Measurements from ENCODE around the gene TMEM97. TPM values are rescaled to one million over a fixed set of nuclear protein-coding genes. Genes with fewer than 3 reads are reported as not detected.
A peak's percentile ranks its signal among the peaks of the same experiment; 100 is the strongest.
"Not testable (repeated sequence)": the region's sequence is repeated elsewhere in the genome, so short reads cannot be mapped to it uniquely, and the experiment has no call there.

The TMEM97 gene
- total and polyA plus RNA-seq, 2 donors, result 3.3 to 17.2 TPM

DNA sequence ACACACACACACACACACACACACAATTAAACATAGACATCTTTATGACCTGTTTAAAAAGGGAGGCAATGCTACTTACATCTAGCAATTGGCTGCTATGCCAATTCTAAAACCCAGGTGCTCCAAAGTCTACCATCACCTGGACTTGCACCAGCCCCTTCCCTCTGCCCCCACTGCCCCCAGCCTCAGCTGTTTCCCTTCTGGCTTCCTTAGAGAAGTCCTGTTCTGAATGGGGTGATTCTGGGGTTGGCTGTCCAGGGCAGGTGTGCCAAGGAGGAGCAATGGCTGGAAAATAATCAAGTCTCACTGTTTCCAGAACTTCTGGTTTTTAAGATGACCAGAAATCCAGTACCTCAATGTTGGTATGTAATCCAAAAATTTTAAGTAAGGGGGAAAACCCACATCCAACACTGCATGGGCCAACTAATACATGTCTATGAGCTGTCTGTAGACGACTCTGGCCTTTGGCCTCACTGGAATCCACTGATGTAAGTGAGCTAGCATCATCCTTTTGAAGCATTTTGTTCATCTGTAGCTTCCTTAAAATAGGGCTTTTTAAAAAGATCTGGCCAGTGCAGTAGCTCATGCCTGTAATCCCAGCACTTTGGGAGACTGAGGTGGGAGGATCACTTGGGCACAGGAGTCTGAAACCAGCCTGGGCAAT lies 14.2 kb downstream of the TMEM97 start:
- H3K36me3 ChIP-seq (ENCODE audit: control insufficient read depth in 2 of 2, insufficient read depth in 2 of 2, low read length in 1 of 2), result peaks cover 24 to 31% of the 10 kb centered on the region in 2 donors
- WGBS, result 92% methylated on average over 1 of the region's 1 CpG
- no peak overlapping the region for H3K4me3 ChIP-seq (ENCODE audit: low read length in 2 of 2)
- no peaks in the 10 kb centered on the region for H3K27me3 ChIP-seq (ENCODE audit: control insufficient read depth in 2 of 2, insufficient read depth in 1 of 2, low read length in 1 of 2)
- peaks cover 19 to 21% of the 10 kb centered on the region in 2 donors for H3K4me1 ChIP-seq (ENCODE audit: control insufficient read depth in 2 of 2, insufficient read depth in 2 of 2, low read length in 2 of 2)
- no peak overlapping the region for H3K27ac ChIP-seq (ENCODE audit: low read depth in 1 of 2, low read length in 1 of 2)
- no peaks in the 10 kb centered on the region for H3K9me3 ChIP-seq (ENCODE audit: control insufficient read depth in 2 of 2, insufficient read depth in 1 of 2, low read length in 1 of 2)
- DNase-seq (ENCODE audit: low read depth in 6 of 9, low spot score in 9 of 9), result no peak

DNA sequence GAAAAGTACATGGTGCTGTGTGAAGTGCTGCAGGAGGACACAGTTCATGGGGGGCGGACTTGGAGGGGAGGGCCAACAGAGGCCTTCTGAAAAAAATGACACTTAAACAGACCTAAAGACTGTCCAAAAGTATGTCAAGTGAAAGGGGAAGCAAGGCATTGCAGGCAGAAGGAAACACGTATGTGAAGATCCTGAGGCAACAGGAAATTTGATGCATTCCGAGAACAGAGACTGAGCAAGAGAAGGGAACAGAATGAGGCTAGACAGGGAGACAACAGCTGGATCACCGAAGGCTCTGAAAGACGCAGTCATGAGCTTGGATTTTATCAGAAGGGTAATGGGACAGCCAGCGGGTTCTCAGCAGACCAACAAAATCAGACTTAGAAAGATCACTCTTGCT lies 15.2 kb downstream of the TMEM97 start:
- H3K27me3 ChIP-seq (ENCODE audit: control insufficient read depth in 2 of 2, insufficient read depth in 1 of 2, low read length in 1 of 2), result no peaks in the 10 kb centered on the region
- H3K9me3 ChIP-seq (ENCODE audit: control insufficient read depth in 2 of 2, insufficient read depth in 1 of 2, low read length in 1 of 2), result no peaks in the 10 kb centered on the region
- H3K27ac ChIP-seq (ENCODE audit: low read depth in 1 of 2, low read length in 1 of 2), result peak overlapping the region in 1 of 2 donors; percentile 25
- peaks cover 17 to 23% of the 10 kb centered on the region in 2 donors for H3K36me3 ChIP-seq (ENCODE audit: control insufficient read depth in 2 of 2, insufficient read depth in 2 of 2, low read length in 1 of 2)
- DNase-seq (ENCODE audit: low read depth in 6 of 9, low spot score in 9 of 9), result peak in 1 of 9 donors; percentile 19
- 78% methylated on average over 6 of the region's 6 CpGs for WGBS
- H3K4me3 ChIP-seq (ENCODE audit: low read length in 2 of 2), result peak overlapping the region in 1 of 2 donors; percentile 84
- peaks cover 19 to 21% of the 10 kb centered on the region in 2 donors for H3K4me1 ChIP-seq (ENCODE audit: control insufficient read depth in 2 of 2, insufficient read depth in 2 of 2, low read length in 2 of 2)

DNA sequence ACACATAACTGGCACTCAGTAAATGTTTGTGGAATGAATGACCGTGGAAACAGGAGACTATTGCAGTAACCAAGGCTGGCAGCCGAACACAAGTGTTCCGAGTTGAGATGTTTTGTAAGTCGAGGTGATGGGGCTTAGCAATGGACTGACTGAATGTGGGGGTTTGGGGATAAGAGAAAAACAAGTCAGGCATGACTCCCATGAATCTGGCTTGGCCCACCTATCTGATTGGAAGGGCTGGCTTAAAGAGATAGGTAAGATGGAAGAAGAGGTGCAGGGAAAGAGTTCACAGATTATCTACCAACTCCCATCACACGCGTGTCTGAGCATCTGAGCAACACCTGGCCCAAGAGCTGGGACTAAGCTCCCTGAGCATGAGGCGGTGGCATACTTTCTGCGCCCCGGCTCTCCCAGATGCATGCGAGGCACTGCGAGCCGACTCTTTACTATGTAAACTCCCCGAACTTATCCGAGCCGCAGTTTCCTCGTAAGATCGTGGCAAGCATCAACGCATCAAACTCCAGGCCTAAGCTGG lies 15.7 kb downstream of the TMEM97 start:
- peaks cover 19 to 21% of the 10 kb centered on the region in 2 donors for H3K4me1 ChIP-seq (ENCODE audit: control insufficient read depth in 2 of 2, insufficient read depth in 2 of 2, low read length in 2 of 2)
- H3K27ac ChIP-seq (ENCODE audit: low read depth in 1 of 2, low read length in 1 of 2), result peak overlapping the region; percentile 76 to 80
- DNase-seq (ENCODE audit: low read depth in 6 of 9, low spot score in 9 of 9), result peak in 1 of 9 donors; percentile 23
- no peaks in the 10 kb centered on the region for H3K9me3 ChIP-seq (ENCODE audit: control insufficient read depth in 2 of 2, insufficient read depth in 1 of 2, low read length in 1 of 2)
- no peaks in the 10 kb centered on the region for H3K27me3 ChIP-seq (ENCODE audit: control insufficient read depth in 2 of 2, insufficient read depth in 1 of 2, low read length in 1 of 2)
- peaks cover 13 to 22% of the 10 kb centered on the region in 2 donors for H3K36me3 ChIP-seq (ENCODE audit: control insufficient read depth in 2 of 2, insufficient read depth in 2 of 2, low read length in 1 of 2)
- WGBS, result 16% methylated on average over 18 of the region's 18 CpGs
- peak overlapping the region; percentile 76 to 84 for H3K4me3 ChIP-seq (ENCODE audit: low read length in 2 of 2)

DNA sequence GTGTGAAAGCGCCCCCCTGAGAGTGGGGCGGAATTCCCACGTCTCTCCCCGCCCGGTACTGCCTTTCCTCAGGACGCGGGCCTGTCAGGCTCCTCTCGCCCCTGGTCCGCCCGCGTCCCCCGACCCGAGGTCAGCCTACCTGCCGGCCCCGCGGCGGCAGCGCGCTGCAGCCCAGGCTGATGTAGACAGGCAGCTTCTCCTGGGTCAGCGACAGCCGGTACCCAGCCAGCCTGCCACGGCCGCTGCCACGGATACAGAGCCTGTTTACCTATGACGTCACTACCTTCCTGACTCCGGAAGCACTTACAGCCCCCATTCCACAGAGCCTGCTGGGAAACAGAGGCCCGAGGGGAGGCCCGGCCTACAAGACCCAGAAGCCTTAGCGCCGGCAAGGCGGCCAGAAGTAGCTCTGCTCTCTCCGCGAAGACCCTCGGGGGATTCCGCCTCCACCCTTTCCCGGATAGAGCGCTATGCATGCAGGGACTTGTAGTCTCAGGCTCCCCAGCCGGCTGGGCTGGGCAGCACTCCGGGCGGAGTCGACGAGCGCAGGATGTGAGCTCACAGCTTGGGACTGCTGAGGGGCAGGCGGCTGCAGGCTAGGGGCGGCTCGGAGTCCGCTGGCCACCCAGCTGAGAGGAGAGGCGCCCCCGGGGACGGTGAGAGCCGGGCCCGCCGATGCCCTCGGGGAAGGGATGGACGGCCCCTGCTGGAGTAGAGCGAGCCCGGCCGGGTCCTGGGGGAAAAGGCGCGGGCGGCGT lies 16.4 kb downstream of the TMEM97 start, which contains the start of the genes IFT20 and TNFAIP1:
Gene IFT20 (minus strand): TSS at position 272 of the 758 bp plus-strand sequence. CDS start 3,487 bp downstream, outside the sequence.
Gene TNFAIP1 (plus strand): TSS at position 561 of the 758 bp plus-strand sequence. CDS start 3,761 bp downstream, outside the sequence.
- peak within 1 kb of the TSS; percentile 80 to 92 for H3K27ac ChIP-seq (ENCODE audit: low read depth in 1 of 2, low read length in 1 of 2)
- H3K9me3 ChIP-seq (ENCODE audit: control insufficient read depth in 2 of 2, insufficient read depth in 1 of 2, low read length in 1 of 2), result no peaks in the 10 kb centered on the region
- H3K4me3 ChIP-seq (ENCODE audit: low read length in 2 of 2), result peak within 1 kb of the TSS; percentile 76 to 84
- peak; percentile 92 to 99 (median 98) for DNase-seq (ENCODE audit: low read depth in 6 of 9, low spot score in 9 of 9)
- peaks cover 18 to 25% of the 10 kb centered on the region in 2 donors for H3K36me3 ChIP-seq (ENCODE audit: control insufficient read depth in 2 of 2, insufficient read depth in 2 of 2, low read length in 1 of 2)
- H3K27me3 ChIP-seq (ENCODE audit: control insufficient read depth in 2 of 2, insufficient read depth in 1 of 2, low read length in 1 of 2), result no peaks in the 10 kb centered on the region
- peaks cover 19 to 21% of the 10 kb centered on the region in 2 donors for H3K4me1 ChIP-seq (ENCODE audit: control insufficient read depth in 2 of 2, insufficient read depth in 2 of 2, low read length in 2 of 2)
- WGBS, result under 1% methylated on average over 62 of the region's 62 CpGs

DNA sequence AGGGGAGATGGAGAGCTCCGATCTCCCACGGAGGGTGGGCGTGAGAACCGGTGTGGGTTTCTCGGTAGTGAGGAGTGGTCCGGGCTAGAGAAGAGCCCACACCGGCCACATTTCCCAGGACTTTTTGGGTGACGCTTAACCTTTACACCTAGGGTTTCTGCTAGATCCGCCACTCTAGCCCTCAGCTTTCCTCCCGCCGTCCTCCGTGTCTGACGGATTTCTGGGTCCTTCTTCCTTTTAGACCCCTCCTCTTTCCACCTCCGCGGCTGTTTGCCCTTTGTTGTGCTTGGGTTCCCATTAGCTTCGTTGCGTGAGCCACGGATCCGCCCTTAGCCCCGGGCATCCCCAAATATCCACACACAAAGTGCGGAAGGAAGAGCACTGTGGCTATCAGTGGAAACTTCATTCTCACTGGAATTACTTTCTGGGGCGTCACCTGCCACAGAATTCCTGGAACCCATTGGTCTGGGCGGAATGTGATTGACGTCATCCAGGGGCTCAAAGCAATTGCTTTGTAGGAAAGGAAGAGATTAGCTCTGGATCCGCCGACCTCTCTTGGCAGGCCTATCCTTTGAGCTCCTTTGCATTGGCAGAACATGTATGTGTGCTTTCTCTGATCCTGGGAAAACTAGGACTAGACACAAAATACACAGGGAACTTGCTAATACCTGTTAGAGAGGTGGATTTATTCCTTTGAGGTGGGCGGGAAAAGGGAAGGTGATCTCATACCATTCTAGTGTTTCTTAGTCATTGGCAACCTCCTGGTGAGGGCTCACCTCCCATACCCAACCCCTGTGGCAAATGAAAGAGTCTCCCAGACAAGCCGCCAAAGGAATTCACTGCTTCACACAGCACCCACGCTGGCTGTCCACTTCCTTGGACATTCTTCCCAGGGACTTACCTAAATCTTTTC lies 17.2 kb downstream of the TMEM97 start:
- no peaks in the 10 kb centered on the region for H3K9me3 ChIP-seq (ENCODE audit: control insufficient read depth in 2 of 2, insufficient read depth in 1 of 2, low read length in 1 of 2)
- no peaks in the 10 kb centered on the region for H3K27me3 ChIP-seq (ENCODE audit: control insufficient read depth in 2 of 2, insufficient read depth in 1 of 2, low read length in 1 of 2)
- H3K27ac ChIP-seq (ENCODE audit: low read depth in 1 of 2, low read length in 1 of 2), result peak overlapping the region; percentile 80 to 92
- WGBS, result 12% methylated on average over 29 of the region's 29 CpGs
- DNase-seq (ENCODE audit: low read depth in 6 of 9, low spot score in 9 of 9), result peak in 1 of 9 donors; percentile 15
- H3K4me1 ChIP-seq (ENCODE audit: control insufficient read depth in 2 of 2, insufficient read depth in 2 of 2, low read length in 2 of 2), result peaks cover 19 to 21% of the 10 kb centered on the region in 2 donors
- peak overlapping the region; percentile 76 to 84 for H3K4me3 ChIP-seq (ENCODE audit: low read length in 2 of 2)
- H3K36me3 ChIP-seq (ENCODE audit: control insufficient read depth in 2 of 2, insufficient read depth in 2 of 2, low read length in 1 of 2), result peaks cover 19 to 24% of the 10 kb centered on the region in 2 donors

DNA sequence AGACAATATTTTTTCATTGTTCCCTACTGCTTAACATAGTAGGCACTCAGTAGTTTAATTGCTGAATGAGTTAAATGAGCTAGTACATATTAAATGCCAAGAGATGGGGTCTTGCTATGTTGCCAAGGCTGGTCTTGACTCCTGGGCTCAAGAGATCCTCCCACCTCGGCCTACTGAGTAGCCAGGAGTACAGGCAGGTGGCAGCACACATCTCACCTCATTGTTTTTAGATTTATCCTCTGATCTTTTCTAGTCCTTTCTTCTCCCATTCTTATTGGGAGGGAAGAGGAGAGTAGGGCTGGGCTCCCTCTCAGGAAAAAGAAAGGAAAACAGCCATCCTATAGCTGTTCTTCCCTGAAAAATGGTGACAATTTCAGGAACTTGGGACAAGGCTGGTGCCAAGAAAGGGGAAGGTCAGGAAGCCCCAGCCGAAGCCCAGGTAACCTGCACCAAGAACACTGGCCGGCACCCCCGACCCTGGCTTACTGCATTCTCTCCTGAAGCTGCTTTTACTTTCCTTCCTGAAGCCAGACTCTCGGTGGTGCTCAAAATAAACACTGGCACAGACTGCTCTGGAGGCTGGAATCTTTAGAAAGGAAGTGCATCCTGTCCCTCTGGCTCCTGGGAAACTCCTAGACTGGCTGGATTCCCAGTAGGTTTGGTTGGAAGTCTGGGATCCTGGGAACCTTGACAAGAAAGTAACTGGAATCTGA lies 19.2 kb downstream of the TMEM97 start:
- H3K9me3 ChIP-seq (ENCODE audit: control insufficient read depth in 2 of 2, insufficient read depth in 1 of 2, low read length in 1 of 2), result no peaks in the 10 kb centered on the region
- H3K27ac ChIP-seq (ENCODE audit: low read depth in 1 of 2, low read length in 1 of 2), result no peak overlapping the region
- peaks cover 29 to 37% of the 10 kb centered on the region in 2 donors for H3K36me3 ChIP-seq (ENCODE audit: control insufficient read depth in 2 of 2, insufficient read depth in 2 of 2, low read length in 1 of 2)
- no peak overlapping the region for H3K4me3 ChIP-seq (ENCODE audit: low read length in 2 of 2)
- DNase-seq (ENCODE audit: low read depth in 6 of 9, low spot score in 9 of 9), result no peak
- H3K4me1 ChIP-seq (ENCODE audit: control insufficient read depth in 2 of 2, insufficient read depth in 2 of 2, low read length in 2 of 2), result peaks cover 24% of the 10 kb centered on the region in 2 donors
- H3K27me3 ChIP-seq (ENCODE audit: control insufficient read depth in 2 of 2, insufficient read depth in 1 of 2, low read length in 1 of 2), result no peaks in the 10 kb centered on the region
- 90% methylated on average over 5 of the region's 5 CpGs for WGBS

DNA sequence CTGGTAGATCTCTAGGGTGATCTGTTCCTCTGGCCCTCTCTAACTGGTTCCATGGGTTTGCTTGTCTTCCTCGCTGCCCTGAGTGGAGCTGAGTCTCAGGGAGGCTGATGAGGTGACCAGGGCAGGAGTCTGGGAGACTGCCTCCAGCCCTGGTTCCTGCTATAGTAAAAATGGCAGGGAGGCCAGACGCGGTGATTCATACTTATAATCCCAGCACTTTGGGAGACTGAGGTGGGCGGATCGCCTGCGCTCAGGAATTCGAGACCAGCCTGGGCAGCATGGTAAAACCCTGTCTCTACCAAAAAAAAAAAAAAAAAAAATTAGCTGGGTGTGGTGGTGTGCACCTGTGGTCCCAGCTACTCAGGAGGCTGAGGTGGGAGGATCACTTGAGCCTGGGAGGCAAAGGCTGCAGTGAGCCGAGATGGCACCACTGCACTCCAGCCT lies 19.8 kb downstream of the TMEM97 start:
- WGBS, result 96% methylated on average over 8 of the region's 8 CpGs
- H3K9me3 ChIP-seq (ENCODE audit: control insufficient read depth in 2 of 2, insufficient read depth in 1 of 2, low read length in 1 of 2); H3K27ac ChIP-seq (ENCODE audit: low read depth in 1 of 2, low read length in 1 of 2); H3K4me3 ChIP-seq (ENCODE audit: low read length in 2 of 2); DNase-seq (ENCODE audit: low read depth in 6 of 9, low spot score in 9 of 9); H3K27me3 ChIP-seq (ENCODE audit: control insufficient read depth in 2 of 2, insufficient read depth in 1 of 2, low read length in 1 of 2): not testable (repeated sequence)
- H3K36me3 ChIP-seq (ENCODE audit: control insufficient read depth in 2 of 2, insufficient read depth in 2 of 2, low read length in 1 of 2), result peaks cover 33 to 43% of the 10 kb centered on the region in 2 donors
- H3K4me1 ChIP-seq (ENCODE audit: control insufficient read depth in 2 of 2, insufficient read depth in 2 of 2, low read length in 2 of 2), result peaks cover 24 to 27% of the 10 kb centered on the region in 2 donors

DNA sequence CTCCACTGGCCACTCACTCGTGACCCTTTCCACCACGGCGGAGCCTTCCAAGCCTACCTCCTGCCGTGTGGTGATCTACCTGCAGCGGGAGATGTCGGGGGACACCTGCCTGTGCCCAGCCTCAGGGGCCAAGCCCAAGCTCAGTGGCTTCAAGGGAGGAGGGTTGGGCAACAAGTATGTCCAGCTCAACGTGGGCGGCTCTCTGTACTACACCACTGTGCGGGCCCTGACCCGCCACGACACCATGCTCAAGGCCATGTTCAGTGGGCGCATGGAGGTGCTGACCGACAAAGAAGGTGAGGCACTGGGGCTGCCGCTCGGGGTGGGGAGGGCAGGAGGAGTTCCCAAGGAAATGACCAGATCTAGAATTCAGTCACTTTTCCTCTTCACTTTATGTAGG lies 20.4 kb downstream of the TMEM97 start:
- 97% methylated on average over 15 of the region's 15 CpGs for WGBS
- DNase-seq (ENCODE audit: low read depth in 6 of 9, low spot score in 9 of 9), result no peak
- Histone ChIP-seq H3K9me3 (ENCODE audit: control insufficient read depth in 2 of 2, insufficient read depth in 1 of 2, low read length in 1 of 2) (no peaks in the 10 kb centered on the region), H3K36me3 (ENCODE audit: control insufficient read depth in 2 of 2, insufficient read depth in 2 of 2, low read length in 1 of 2) (peaks cover 37 to 49% of the 10 kb centered on the region in 2 donors), H3K27ac (ENCODE audit: low read depth in 1 of 2, low read length in 1 of 2) (no peak overlapping the region), H3K4me3 (ENCODE audit: low read length in 2 of 2) (no peak overlapping the region), H3K4me1 (ENCODE audit: control insufficient read depth in 2 of 2, insufficient read depth in 2 of 2, low read length in 2 of 2) (peaks cover 25 to 27% of the 10 kb centered on the region in 2 donors), H3K27me3 (ENCODE audit: control insufficient read depth in 2 of 2, insufficient read depth in 1 of 2, low read length in 1 of 2) (no peaks in the 10 kb centered on the region)

Data from thymus (tissue), 11 donors.